Naive thymus-derived CD4-positive, alpha-beta T cell (primary cell): ENCODE data around the gene NCF4. TPM values are rescaled to one million over a fixed set of nuclear protein-coding genes. Genes with fewer than 3 reads are reported as not detected.

Experiments used
- ATAC-seq: fragments of 150-1000 bp; cut with Tn5 transposase; 2 replicates; pipeline ENCODE4 v1.10.0; 2021; ENCODE audit warnings: mild to moderate bottlenecking, moderate library complexity
- CTCF ChIA-PET: fragments of 350-600 bp; sonication (Branson Sonifier 250); formaldehyde crosslinking; loops from one replicate; lab custom pipeline; 2021; ENCODE audit warnings: antibody characterized with exemption; lab: Charles Lee
- POLR2A ChIA-PET: fragments of 350-600 bp; sonication (Branson Sonifier 250); formaldehyde crosslinking; loops from one replicate; lab custom pipeline; 2021; ENCODE audit warnings: antibody characterized with exemption, inconsistent platforms; lab: Charles Lee
- DNase-seq, 9 donors: peaks; one replicate each; pipeline versions ENCODE4 v3.0.0 to v3.0.0-alpha.2; 2020 to 2022; ENCODE audit warnings: mixed read lengths in 1 of 9
- H3K27ac ChIP-seq: one replicate; pipeline ENCODE4 v1.7.0; 2013; ENCODE audit warnings: mild to moderate bottlenecking, low read depth, low read length, moderate library complexity
- H3K27me3 ChIP-seq, 2 donors: one replicate each; pipeline ENCODE4 v1.7.0; 2013; ENCODE audit warnings: low read length in 2 of 2, mild to moderate bottlenecking in 2 of 2, moderate library complexity in 2 of 2; ENCODE audit not compliant: control insufficient read depth in 2 of 2, insufficient read depth in 2 of 2
- H3K36me3 ChIP-seq, 3 experiments: 1 replicate in 2 of 3; 2 replicates in 1 of 3; pipeline ENCODE4 v1.7.0; 2013; ENCODE audit warnings: low read length in 3 of 3, mild to moderate bottlenecking in 3 of 3, moderate library complexity in 1 of 3; ENCODE audit not compliant: insufficient read depth in 3 of 3, control insufficient read depth in 2 of 3
- H3K4me1 ChIP-seq, 2 donors: one replicate each; pipeline ENCODE4 v1.7.0; 2013; ENCODE audit warnings: low read length in 2 of 2, mild to moderate bottlenecking in 2 of 2, moderate library complexity in 1 of 2; ENCODE audit not compliant: control insufficient read depth in 2 of 2, insufficient read depth in 2 of 2
- H3K4me3 ChIP-seq: 2 replicates; pipeline ENCODE4 v1.7.0; 2013; ENCODE audit warnings: mild to moderate bottlenecking, low read length
- H3K9me3 ChIP-seq, 3 experiments: 1 replicate in 2 of 3; 2 replicates in 1 of 3; pipeline ENCODE4 v1.7.0; 2013; ENCODE audit warnings: low read length in 3 of 3; ENCODE audit not compliant: control insufficient read depth in 2 of 3
- H3K27ac Mint-ChIP-seq, 9 donors: one replicate each; pipeline ENCODE4 v1.8.0; 2020 to 2022; ENCODE audit warnings: mixed read lengths in 9 of 9, mild to moderate bottlenecking in 8 of 9, moderate library complexity in 5 of 9, inconsistent platforms in 2 of 9
- H3K27me3 Mint-ChIP-seq, 5 donors: one replicate each; pipeline ENCODE4 v1.8.0; 2021 to 2022; ENCODE audit warnings: mixed read lengths in 5 of 5, mild to moderate bottlenecking in 1 of 5
- H3K36me3 Mint-ChIP-seq, 5 donors: one replicate each; pipeline ENCODE4 v1.8.0; 2020 to 2022; ENCODE audit warnings: mixed read lengths in 5 of 5, mild to moderate bottlenecking in 3 of 5, inconsistent platforms in 1 of 5
- H3K4me1 Mint-ChIP-seq, 7 donors: one replicate each; pipeline ENCODE4 v1.8.0; 2020 to 2022; ENCODE audit warnings: mixed read lengths in 7 of 7, mild to moderate bottlenecking in 3 of 7, inconsistent platforms in 1 of 7
- H3K4me3 Mint-ChIP-seq, 10 donors: one replicate each; pipeline ENCODE4 v1.8.0; 2020 to 2022; ENCODE audit warnings: mild to moderate bottlenecking in 10 of 10, mixed read lengths in 10 of 10, moderate library complexity in 6 of 10, inconsistent platforms in 2 of 10
- H3K9me3 Mint-ChIP-seq, 11 donors: one replicate each; pipeline ENCODE4 v1.8.0; 2020 to 2022; ENCODE audit warnings: mixed read lengths in 11 of 11, mild to moderate bottlenecking in 4 of 11, inconsistent platforms in 1 of 11, moderate library complexity in 1 of 11
- intact Hi-C, 2 donors: fragments of 100-400 bp; cut with micrococcal nuclease; formaldehyde crosslinking; loops; one replicate each; pipeline ENCODE4 v1.15.1; 2023
- polyA plus RNA-seq, 2 donors: library from polyadenylated mRNA; unstranded; fragments of 300-500 nt; fragmentation: Illumina TruSeq; gene quantifications; one replicate each; pipeline ENCODE4 v1.2.3, GENCODE V29; 2021
- total RNA-seq, 6 experiments: library from RNA in 5 of 6; stranded (reverse) in 5 of 6; gene quantifications; 1 replicate in 5 of 6; 2 replicates in 1 of 6; pipeline ENCODE4 v1.2.3 and lab custom pipeline; 2021 to 2026

Gene NCF4
- total and polyA plus RNA-seq, 7 experiments from 2014 or later, result 0.24 to 57.1 (median 3.8) TPM

GRCh38 chr22:36855478-36855877, 5.3 kb upstream of the NCF4 start:
- Mint-ChIP-seq H3K4me1 (peaks cover 13 to 37% (median 20%) of the 10 kb centered on the region in 7 donors), H3K4me3 (no peak overlapping the region), H3K27ac (peak overlapping the region in 1 of 9 donors; percentile 45), H3K27me3 (peaks cover 0 to 5% (median 3%) of the 10 kb centered on the region in 5 donors), H3K36me3 (peaks cover 0 to 13% (median 0%) of the 10 kb centered on the region in 5 donors), H3K9me3 (peaks cover 0 to 3% (median 0%) of the 10 kb centered on the region in 11 donors)
- DNase-seq, result no peak
- Histone ChIP-seq H3K27me3 (no peaks in the 10 kb centered on the region), H3K27ac (no peak overlapping the region), H3K4me3 (no peak overlapping the region), H3K4me1 (peaks cover 0 to 15% of the 10 kb centered on the region in 2 donors), H3K9me3 (no peaks in the 10 kb centered on the region), H3K36me3 (no peaks in the 10 kb centered on the region)
- ChIA-PET POLR2A (no interaction called here), CTCF (interaction anchor here (0.6 to 1.5 kb wide), 14 partner anchors 11 to 342 kb away, joined by 3 to 6 read pairs (median 3); partner anchors contain the start of gene IFT27)
- no peak for ATAC-seq
- intact Hi-C loops, result loop anchor here in 1 of 2 donors (10.0 kb wide), 1 partner anchor 339 kb away; no protein-coding TSS in a partner anchor

- Histone ChIP-seq H3K4me3 (no peak overlapping the region), H3K4me1 (peaks cover 0 to 15% of the 10 kb centered on the region in 2 donors), H3K9me3 (no peaks in the 10 kb centered on the region), H3K27me3 (no peaks in the 10 kb centered on the region), H3K36me3 (no peaks in the 10 kb centered on the region), H3K27ac (no peak overlapping the region)
- H3K27me3 Mint-ChIP-seq, result peaks cover 0 to 5% (median under 1%) of the 10 kb centered on the region in 5 donors
- H3K36me3 Mint-ChIP-seq, result peaks cover 0 to 12% (median 0%) of the 10 kb centered on the region in 5 donors
- ChIA-PET CTCF (interaction anchor here (0.6 to 1.5 kb wide), 20 partner anchors 8 to 341 kb away, joined by 3 to 7 read pairs (median 3); partner anchors contain the start of gene IFT27), POLR2A (no interaction called here)
- DNase-seq (peak; percentile 79 to 99 (median 89)), ATAC-seq (peak; percentile 92)
- peaks cover 0 to 3% (median 0%) of the 10 kb centered on the region in 11 donors for H3K9me3 Mint-ChIP-seq
- H3K4me1 Mint-ChIP-seq, result peaks cover 17 to 45% (median 21%) of the 10 kb centered on the region in 7 donors
- H3K4me3 Mint-ChIP-seq, result peak overlapping the region in 8 of 10 donors; percentile 27 to 75 (median 56)
- H3K27ac Mint-ChIP-seq, result peak overlapping the region in 3 of 9 donors; percentile 1 to 38 (median 32)
- intact Hi-C loops, result loop anchor here (1.0 to 10.0 kb wide), 7 partner anchors 74 to 342 kb away; partner anchors contain the start of gene IFT27 (in 2 of the 2)
Measured at GRCh38 chr22:36856121-36856791, 4.5 kb upstream of the NCF4 start.

- no peak overlapping the region for H3K27ac ChIP-seq
- H3K4me1 ChIP-seq, result peaks cover 0 to 15% of the 10 kb centered on the region in 2 donors
- no peaks in the 10 kb centered on the region for H3K9me3 ChIP-seq
- H3K27me3 ChIP-seq, result no peaks in the 10 kb centered on the region
- Mint-ChIP-seq H3K36me3 (peaks cover 0 to 12% (median 0%) of the 10 kb centered on the region in 5 donors), H3K9me3 (peaks cover 0 to 3% (median 0%) of the 10 kb centered on the region in 11 donors), H3K4me3 (peak overlapping the region in 3 of 10 donors; percentile 27 to 40 (median 39)), H3K4me1 (peaks cover 15 to 50% (median 21%) of the 10 kb centered on the region in 7 donors), H3K27me3 (peaks cover 0 to 5% (median 0%) of the 10 kb centered on the region in 5 donors), H3K27ac (peak overlapping the region in 2 of 9 donors; percentile 1 to 38)
- intact Hi-C loops, result loop anchor here (1.0 to 10.0 kb wide), 7 partner anchors 74 to 342 kb away; partner anchors contain the start of gene IFT27 (in 2 of the 2)
- ChIA-PET POLR2A (no interaction called here), CTCF (interaction anchor here (0.6 to 1.5 kb wide), 8 partner anchors 9 to 210 kb away, joined by 3 to 6 read pairs (median 4); partner anchors contain the start of gene IFT27)
- ATAC-seq, result no peak
- no peaks in the 10 kb centered on the region for H3K36me3 ChIP-seq
- DNase-seq, result no peak
- no peak overlapping the region for H3K4me3 ChIP-seq
Measured at GRCh38 chr22:36856792-36857135, 4.0 kb upstream of the NCF4 start.

- Histone ChIP-seq H3K4me3 (no peak overlapping the region), H3K4me1 (peaks cover 0 to 12% of the 10 kb centered on the region in 2 donors), H3K36me3 (no peaks in the 10 kb centered on the region), H3K27me3 (no peaks in the 10 kb centered on the region), H3K9me3 (no peaks in the 10 kb centered on the region), H3K27ac (no peak overlapping the region)
- Mint-ChIP-seq H3K4me1 (peaks cover 12 to 56% (median 15%) of the 10 kb centered on the region in 7 donors), H3K36me3 (peaks cover 0 to 8% (median 0%) of the 10 kb centered on the region in 5 donors), H3K27ac (no peak overlapping the region), H3K27me3 (peaks cover 0 to 5% (median 0%) of the 10 kb centered on the region in 5 donors), H3K4me3 (no peak overlapping the region), H3K9me3 (peaks cover 0 to 3% (median 0%) of the 10 kb centered on the region in 11 donors)
- no peak for DNase-seq
- CTCF ChIA-PET, result interaction anchor here (0.6 to 2.1 kb wide), 3 partner anchors 74 to 415 kb away, joined by 3 to 4 read pairs (median 4); partner anchors contain the start of gene IFT27
- intact Hi-C loops, result loop anchor here in 1 of 2 donors (10.0 kb wide), 1 partner anchor 337 kb away; no protein-coding TSS in a partner anchor
- POLR2A ChIA-PET, result no interaction called here
- ATAC-seq, result no peak
Measured at GRCh38 chr22:36858156-36858555, 2.6 kb upstream of the NCF4 start.

- Mint-ChIP-seq H3K36me3 (peaks cover 0 to 4% (median 0%) of the 10 kb centered on the region in 5 donors), H3K27ac (peak overlapping the region in 1 of 9 donors; percentile 15), H3K9me3 (peaks cover 0 to 3% (median 0%) of the 10 kb centered on the region in 11 donors), H3K27me3 (peaks cover 0 to 5% (median 0%) of the 10 kb centered on the region in 5 donors), H3K4me3 (no peak overlapping the region), H3K4me1 (peaks cover 6 to 55% (median 9%) of the 10 kb centered on the region in 7 donors)
- CTCF ChIA-PET, result interaction anchor here (2.1 kb wide), 1 partner anchor 75 kb away, joined by 4 read pairs; no protein-coding TSS in a partner anchor
- POLR2A ChIA-PET, result no interaction called here
- no peak overlapping the region for H3K27ac ChIP-seq
- ATAC-seq, result no peak
- DNase-seq, result no peak
- no peaks in the 10 kb centered on the region for H3K36me3 ChIP-seq
- no peak overlapping the region for H3K4me3 ChIP-seq
- intact Hi-C loops, result loop anchor here in 1 of 2 donors (10.0 kb wide), 1 partner anchor 336 kb away; no protein-coding TSS in a partner anchor
- no peaks in the 10 kb centered on the region for H3K9me3 ChIP-seq
- no peaks in the 10 kb centered on the region for H3K27me3 ChIP-seq
- peaks cover 0 to 4% of the 10 kb centered on the region in 2 donors for H3K4me1 ChIP-seq
Measured at GRCh38 chr22:36858966-36859365, 1.8 kb upstream of the NCF4 start.

- H3K4me3 Mint-ChIP-seq, result peak overlapping the region in 1 of 10 donors; percentile 82
- no peaks in the 10 kb centered on the region for H3K36me3 ChIP-seq
- peak overlapping the region in 4 of 9 donors; percentile 4 to 93 (median 30) for H3K27ac Mint-ChIP-seq
- peaks cover 6 to 61% (median 9%) of the 10 kb centered on the region in 7 donors for H3K4me1 Mint-ChIP-seq
- peaks cover 0 to 5% (median 0%) of the 10 kb centered on the region in 5 donors for H3K27me3 Mint-ChIP-seq
- no peaks in the 10 kb centered on the region for H3K9me3 ChIP-seq
- H3K27me3 ChIP-seq, result no peaks in the 10 kb centered on the region
- ChIA-PET CTCF (interaction anchor here (0.6 to 2.1 kb wide), 4 partner anchors 12 to 115 kb away, joined by 3 to 4 read pairs (median 4); no protein-coding TSS in a partner anchor), POLR2A (no interaction called here)
- H3K36me3 Mint-ChIP-seq, result peaks cover 0 to 11% (median 0%) of the 10 kb centered on the region in 5 donors
- no peak overlapping the region for H3K4me3 ChIP-seq
- intact Hi-C loops, result loop anchor here in 1 of 2 donors (5.0 kb wide), 1 partner anchor 42 kb away; no protein-coding TSS in a partner anchor
- DNase-seq (no peak), ATAC-seq (no peak)
- peaks cover 0 to 4% (median 0%) of the 10 kb centered on the region in 11 donors for H3K9me3 Mint-ChIP-seq
- H3K4me1 ChIP-seq, result peaks cover 0 to 4% of the 10 kb centered on the region in 2 donors
- no peak overlapping the region for H3K27ac ChIP-seq
Measured at GRCh38 chr22:36860017-36860416, 789 bp upstream of the NCF4 start.
